KOPT-K1 (cell line): ENCODE measurements around the gene PPM1L.

ENCODE experiments used
- H3K27ac ChIP-seq: fragments of 200-600 bp; sonication (generic); 2 replicates; pipeline ENCODE4 v1.5.1; 2016; ENCODE audit warnings: antibody characterized with exemption, mild to moderate bottlenecking, low read depth, low read length; ENCODE audit not compliant: poor library complexity, severe bottlenecking
- H3K36me3 ChIP-seq: fragments of 200-600 bp; sonication (generic); 2 replicates; pipeline ENCODE4 v1.5.1; 2017; ENCODE audit warnings: antibody characterized with exemption, mild to moderate bottlenecking, low read length, moderate library complexity; ENCODE audit not compliant: insufficient read depth
- H3K9me3 ChIP-seq: fragments of 200-600 bp; sonication (generic); 2 replicates; pipeline ENCODE4 v1.5.1; 2017; ENCODE audit warnings: antibody characterized with exemption, low read length, mild to moderate bottlenecking; ENCODE audit not compliant: insufficient read depth, poor library complexity, severe bottlenecking

Gene PPM1L

GRCh38 chr3:160941885-160942494, 186.0 kb downstream of the PPM1L start:
- Histone ChIP-seq H3K27ac (no peak overlapping the region), H3K9me3 (peaks cover 12% of the 10 kb centered on the region), H3K36me3 (no peaks in the 10 kb centered on the region)

DNA sequence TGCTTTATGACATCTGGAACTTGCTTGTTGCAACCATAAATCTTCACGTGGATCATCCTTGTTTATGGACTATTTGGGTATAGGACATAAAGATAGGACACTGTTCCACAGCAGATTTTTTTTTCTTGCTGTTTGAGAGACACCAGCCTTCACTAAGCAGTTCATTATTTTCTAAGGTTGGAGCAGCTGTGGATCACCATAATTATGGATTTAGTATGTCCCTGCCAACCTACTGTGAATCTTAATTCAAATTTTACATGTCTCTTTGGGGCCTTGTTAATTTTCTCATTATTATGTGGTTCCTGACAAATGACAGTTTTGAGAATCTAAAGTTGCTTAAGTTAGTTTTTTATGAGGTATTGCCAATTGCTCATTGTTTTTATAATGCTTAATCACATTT, 188.0 kb downstream of the PPM1L start:
- no peak overlapping the region for H3K27ac ChIP-seq
- peaks cover 12% of the 10 kb centered on the region for H3K9me3 ChIP-seq
- H3K36me3 ChIP-seq: no peaks in the 10 kb centered on the region

DNA sequence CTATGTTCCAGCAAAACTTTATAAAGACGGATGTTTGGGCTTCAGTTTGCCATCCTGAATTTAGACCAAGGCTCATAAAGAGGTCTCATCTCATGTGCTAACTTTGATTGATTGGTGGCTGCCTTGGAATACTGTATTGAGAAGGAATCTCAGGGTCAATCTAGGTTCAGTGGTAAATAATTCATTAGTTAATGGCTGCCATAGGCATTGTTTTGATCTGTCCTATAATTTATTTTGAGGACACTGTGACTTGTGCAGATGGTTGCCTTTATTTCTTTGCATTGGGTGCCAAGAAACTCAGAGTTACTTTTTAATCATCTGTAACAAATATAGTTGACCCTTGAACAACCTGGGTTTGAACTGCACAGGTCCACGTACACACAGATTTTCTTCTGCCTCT, 189.3 kb downstream of the PPM1L start:
- Histone ChIP-seq H3K27ac (no peak overlapping the region), H3K9me3 (peaks cover 4% of the 10 kb centered on the region), H3K36me3 (no peaks in the 10 kb centered on the region)

- H3K36me3 ChIP-seq: no peaks in the 10 kb centered on the region
Measured at GRCh38 chr3:160948273-160948672, 192.2 kb downstream of the PPM1L start.

DNA sequence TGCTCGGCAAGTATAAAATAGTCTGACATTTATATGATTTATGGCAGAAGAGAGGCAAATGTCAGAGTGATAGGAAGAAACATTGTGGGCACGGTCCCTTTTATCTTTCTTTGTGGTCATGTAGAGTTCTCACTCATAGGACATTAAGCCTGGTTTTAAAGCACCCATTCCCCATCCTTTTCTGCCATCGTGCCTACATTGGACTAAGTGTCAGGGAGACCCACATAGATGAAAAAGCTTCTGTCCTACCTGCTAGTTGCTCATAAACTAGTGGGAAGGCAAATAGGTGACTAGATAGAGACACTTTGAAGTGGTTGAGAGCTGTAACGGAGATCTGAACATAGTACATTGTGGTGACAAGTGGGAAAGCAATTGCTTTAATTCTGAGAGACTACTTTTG, 193.4 kb downstream of the PPM1L start:
- no peaks in the 10 kb centered on the region for H3K9me3 ChIP-seq

More at GRCh38 chr3:160948273-160948672, 192.2 kb downstream of the PPM1L start:
- H3K27ac ChIP-seq: no peak overlapping the region
- no peaks in the 10 kb centered on the region for H3K9me3 ChIP-seq

GRCh38 chr3:160950542-160950941, 194.5 kb downstream of the PPM1L start:
- H3K9me3 ChIP-seq: no peaks in the 10 kb centered on the region
- no peak overlapping the region for H3K27ac ChIP-seq
- H3K36me3 ChIP-seq: no peaks in the 10 kb centered on the region

More for the DNA sequence above, 193.4 kb downstream of the PPM1L start:
- H3K36me3 ChIP-seq: no peaks in the 10 kb centered on the region
- H3K27ac ChIP-seq: no peak overlapping the region

DNA sequence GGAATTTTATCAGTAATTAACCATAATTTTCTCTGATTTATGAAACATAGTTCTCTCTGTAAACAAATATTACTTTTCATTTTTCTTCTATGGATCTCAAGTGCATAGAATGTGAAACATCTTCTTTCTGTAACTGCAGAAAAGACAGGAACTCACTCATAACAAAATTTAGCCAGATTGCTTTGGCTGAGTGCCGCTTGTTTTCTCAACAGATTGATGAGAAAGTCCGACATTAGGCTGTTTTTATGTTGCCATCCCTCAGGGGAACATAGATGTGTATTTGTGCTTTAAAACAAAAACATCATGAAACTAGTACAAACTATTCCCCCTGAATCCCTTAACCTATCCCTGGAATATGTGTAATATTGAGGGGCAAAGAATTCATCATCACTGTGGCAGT, 194.9 kb downstream of the PPM1L start:
- H3K27ac ChIP-seq: no peak overlapping the region
- H3K36me3 ChIP-seq: no peaks in the 10 kb centered on the region
- no peaks in the 10 kb centered on the region for H3K9me3 ChIP-seq

GRCh38 chr3:160951642-160952487, 195.8 kb downstream of the PPM1L start:
- no peaks in the 10 kb centered on the region for H3K36me3 ChIP-seq
- H3K9me3 ChIP-seq: no peaks in the 10 kb centered on the region
- H3K27ac ChIP-seq: no peak overlapping the region

- no peaks in the 10 kb centered on the region for H3K36me3 ChIP-seq
- H3K27ac ChIP-seq: no peak overlapping the region
- no peaks in the 10 kb centered on the region for H3K9me3 ChIP-seq
Measured at GRCh38 chr3:160953686-160954085, 197.7 kb downstream of the PPM1L start.

GRCh38 chr3:160956785-160957184, 200.8 kb downstream of the PPM1L start:
- H3K36me3 ChIP-seq: no peaks in the 10 kb centered on the region
- H3K9me3 ChIP-seq: no peaks in the 10 kb centered on the region
- H3K27ac ChIP-seq: no peak overlapping the region

DNA sequence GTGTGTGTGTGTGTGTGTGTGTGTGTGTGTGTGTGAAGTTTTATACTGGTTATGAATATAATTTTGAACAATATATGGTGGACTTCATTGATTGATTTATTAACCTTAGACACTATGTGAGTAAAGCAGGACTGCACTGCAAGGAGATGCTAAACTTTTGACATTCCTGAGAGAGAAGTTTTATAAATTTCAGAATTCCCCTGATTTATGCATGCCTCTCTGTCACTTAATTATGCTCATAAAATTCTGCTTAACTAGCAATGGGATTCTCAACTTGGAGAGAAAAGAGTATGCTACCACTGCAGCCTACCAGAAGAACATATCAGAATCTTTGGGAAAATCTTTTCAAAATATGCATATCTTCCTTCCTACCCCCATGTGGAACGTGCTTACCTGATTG, 204.5 kb downstream of the PPM1L start:
- Histone ChIP-seq H3K27ac (no peak overlapping the region), H3K36me3 (no peaks in the 10 kb centered on the region), H3K9me3 (no peaks in the 10 kb centered on the region)

GRCh38 chr3:160963949-160964348, 207.9 kb downstream of the PPM1L start:
- no peaks in the 10 kb centered on the region for H3K36me3 ChIP-seq
- no peaks in the 10 kb centered on the region for H3K9me3 ChIP-seq
- no peak overlapping the region for H3K27ac ChIP-seq

- H3K9me3 ChIP-seq: no peaks in the 10 kb centered on the region
- no peak overlapping the region for H3K27ac ChIP-seq
- H3K36me3 ChIP-seq: no peaks in the 10 kb centered on the region
Measured at GRCh38 chr3:160968761-160969160, 212.7 kb downstream of the PPM1L start.

DNA sequence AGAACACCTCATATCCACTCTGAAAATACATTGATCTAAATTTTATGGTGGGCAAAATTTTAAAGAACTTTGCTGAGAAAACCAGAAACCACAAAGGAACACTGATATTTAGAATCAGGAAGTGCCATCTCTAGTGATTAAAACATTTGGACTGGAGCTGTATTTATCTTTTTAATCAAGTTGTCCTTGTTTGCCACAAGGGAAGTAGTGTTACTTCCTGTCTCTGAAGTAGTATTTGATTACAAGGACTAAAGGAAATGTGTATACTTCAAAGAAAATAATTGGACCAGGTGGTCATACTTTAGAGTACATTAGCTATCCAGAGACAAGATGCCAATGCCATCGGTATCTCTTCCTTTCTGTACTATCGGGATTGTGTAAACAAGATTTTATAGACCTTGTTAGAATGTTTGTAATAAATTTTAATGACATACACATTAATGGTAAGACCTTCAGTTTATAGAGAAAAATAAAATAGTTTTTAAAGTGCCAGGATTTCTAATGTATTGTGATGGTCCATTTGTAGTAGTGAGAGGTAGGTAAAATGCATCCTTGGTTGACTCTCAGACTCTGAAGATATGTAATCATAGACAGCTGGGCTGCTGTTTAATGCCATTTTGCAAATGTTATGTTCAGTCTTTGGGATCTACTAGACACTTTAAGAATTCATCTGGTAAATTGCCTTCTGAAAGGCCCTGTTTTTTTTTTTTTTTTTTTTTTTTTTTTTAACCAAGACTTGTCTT, 217.2 kb downstream of the PPM1L start:
- no peak overlapping the region for H3K27ac ChIP-seq
- H3K9me3 ChIP-seq: no peaks in the 10 kb centered on the region
- no peaks in the 10 kb centered on the region for H3K36me3 ChIP-seq

GRCh38 chr3:160977773-160978172, 221.7 kb downstream of the PPM1L start:
- Histone ChIP-seq H3K36me3 (no peaks in the 10 kb centered on the region), H3K27ac (no peak overlapping the region), H3K9me3 (no peaks in the 10 kb centered on the region)
